HG03045 (cell line): ENCODE data around the gene CEP131.
"Not testable (repeated sequence)": the region's sequence is repeated elsewhere in the genome, so short reads cannot be mapped to it uniquely, and the experiment has no call there.

ENCODE experiments used
- ATAC-seq: cut with Tn5 transposase; IDR thresholded peaks from one replicate; pipeline ENCODE4 v1.9.1; 2021; ENCODE audit warnings: mild to moderate bottlenecking, moderate library complexity; ENCODE audit not compliant: unreplicated experiment

The CEP131 gene

GRCh38 chr17:81228834-81229665 is 6.3 kb upstream of the CEP131 start:
- ATAC-seq = no peak

- ATAC-seq = no peak
Observed at GRCh38 chr17:81228420-81228819, 5.7 kb upstream of the CEP131 start.

DNA sequence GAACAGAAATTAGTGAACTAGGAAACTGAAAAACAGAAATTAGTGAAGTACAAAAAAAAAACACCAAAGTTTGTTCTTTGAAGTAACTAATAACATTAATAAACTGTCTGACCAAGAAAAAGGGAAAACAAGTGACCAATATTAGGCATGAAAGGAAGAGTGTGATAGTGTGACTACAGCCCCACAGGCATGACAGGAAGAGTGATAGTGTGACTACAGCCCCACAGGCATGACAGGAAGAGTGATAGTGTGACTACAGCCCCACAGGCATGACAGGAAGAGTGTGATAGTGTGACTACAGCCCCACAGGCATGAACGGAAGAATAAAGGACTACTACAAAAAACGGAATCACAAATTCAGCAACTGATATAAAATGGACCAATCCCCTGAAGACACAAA is 4.9 kb upstream of the CEP131 start:
- not testable (repeated sequence) for ATAC-seq

- no peak for ATAC-seq
Observed at GRCh38 chr17:81223762-81224130, 981 bp upstream of the CEP131 start.

DNA sequence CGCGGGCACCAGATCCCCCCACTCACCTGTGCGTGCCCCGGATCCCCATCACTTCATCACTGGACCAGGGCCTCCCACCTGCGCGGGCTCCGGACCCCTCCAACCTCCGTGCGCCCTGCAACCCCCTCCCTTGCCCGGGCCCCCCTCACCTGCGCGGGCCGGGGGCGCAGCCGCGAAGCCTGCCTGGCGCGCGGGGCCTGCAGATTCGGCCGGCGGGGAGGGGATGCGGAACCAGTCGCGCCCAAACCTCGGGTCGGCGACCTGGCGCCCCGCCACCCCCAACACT is 202 bp downstream of the CEP131 start:
- ATAC-seq = no peak

DNA sequence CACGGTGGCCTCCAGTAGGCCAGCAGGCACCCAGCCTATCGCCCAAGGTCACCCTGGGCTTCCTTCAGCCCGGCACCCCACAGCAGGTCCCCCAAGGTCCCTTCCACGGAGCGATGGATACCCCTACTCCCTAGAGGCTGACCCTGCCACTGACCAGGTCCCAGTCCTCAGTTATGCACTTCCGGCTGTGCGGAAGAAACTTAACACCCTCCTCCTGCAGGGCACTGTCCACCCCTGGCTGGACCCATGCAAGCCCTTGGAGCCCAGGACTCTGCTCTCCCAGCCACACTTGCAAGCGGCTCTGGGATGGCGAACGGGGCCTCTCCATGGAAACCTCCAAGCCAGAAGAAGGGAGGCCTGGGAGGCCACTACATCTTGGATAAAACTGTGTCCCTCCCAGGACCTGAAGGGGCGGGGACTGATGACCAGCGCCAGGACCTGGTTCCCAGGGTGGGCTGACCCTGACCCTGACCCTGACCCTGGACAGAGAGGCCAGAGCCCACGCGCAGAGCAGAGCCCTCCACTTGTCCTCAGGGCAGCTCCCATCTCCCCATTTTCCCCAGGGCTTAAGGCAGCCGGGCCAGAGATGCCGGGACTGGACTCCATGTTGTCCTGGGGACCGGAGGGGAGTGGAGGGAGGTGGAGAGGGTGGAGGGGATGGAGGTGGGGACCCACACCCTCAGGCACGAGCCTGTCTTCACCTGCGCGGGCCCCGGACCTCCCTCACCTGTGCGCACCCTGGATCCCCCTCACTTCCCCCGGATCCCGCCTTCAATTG is 734 bp downstream of the CEP131 start:
- no peak for ATAC-seq

DNA sequence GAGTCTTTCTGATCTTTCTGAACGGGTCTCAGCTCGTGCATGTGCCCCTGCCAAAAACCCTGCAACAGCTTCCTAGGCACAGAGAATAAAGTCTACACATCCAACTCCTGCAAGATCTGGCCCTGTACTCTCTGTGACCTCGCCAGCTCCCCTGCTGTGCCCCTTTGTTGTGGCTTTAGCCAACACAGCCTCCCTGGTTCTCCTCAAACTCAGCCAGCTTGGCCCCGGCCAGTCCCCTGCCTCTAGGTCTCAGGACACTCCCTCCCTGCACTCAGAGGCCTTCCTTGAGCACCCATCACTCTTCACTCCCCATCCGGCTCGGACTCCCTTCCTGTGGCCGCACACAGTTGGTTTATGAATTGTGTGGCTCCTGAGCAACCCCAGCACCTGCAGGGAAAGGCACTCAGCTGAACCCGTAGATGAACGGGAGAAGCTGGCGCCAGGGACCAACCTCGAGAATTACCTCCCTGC is 1.4 kb downstream of the CEP131 start:
- ATAC-seq = no peak

- ATAC-seq = no peak
Observed at GRCh38 chr17:81219476-81220180, 3.1 kb downstream of the CEP131 start.

GRCh38 chr17:81218991-81219390 is 3.8 kb downstream of the CEP131 start:
- ATAC-seq = no peak

- ATAC-seq = no peak
Observed at GRCh38 chr17:81218459-81218858, 4.3 kb downstream of the CEP131 start.

DNA sequence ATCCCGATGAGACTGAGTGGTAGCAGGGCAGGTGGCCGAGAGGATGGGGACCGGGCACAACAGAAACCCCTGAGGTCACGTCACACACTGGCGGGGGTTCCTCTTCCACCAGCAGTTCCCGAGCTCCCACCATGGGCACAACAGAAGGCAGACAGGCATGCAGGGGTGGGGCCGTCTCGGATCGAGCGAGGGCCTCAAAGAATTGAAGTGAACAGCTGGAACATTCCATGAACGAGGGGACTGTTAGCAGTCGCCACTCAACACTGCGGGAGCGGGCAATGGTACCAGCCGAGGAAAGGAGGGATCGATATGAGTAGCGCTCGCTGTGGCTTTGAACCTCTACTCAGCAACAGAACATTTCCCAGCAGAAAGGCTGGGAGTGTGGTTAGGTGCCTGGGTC is 5.3 kb downstream of the CEP131 start:
- no peak for ATAC-seq

- ATAC-seq = no peak
Observed at GRCh38 chr17:81213978-81214377, 8.8 kb downstream of the CEP131 start.

DNA sequence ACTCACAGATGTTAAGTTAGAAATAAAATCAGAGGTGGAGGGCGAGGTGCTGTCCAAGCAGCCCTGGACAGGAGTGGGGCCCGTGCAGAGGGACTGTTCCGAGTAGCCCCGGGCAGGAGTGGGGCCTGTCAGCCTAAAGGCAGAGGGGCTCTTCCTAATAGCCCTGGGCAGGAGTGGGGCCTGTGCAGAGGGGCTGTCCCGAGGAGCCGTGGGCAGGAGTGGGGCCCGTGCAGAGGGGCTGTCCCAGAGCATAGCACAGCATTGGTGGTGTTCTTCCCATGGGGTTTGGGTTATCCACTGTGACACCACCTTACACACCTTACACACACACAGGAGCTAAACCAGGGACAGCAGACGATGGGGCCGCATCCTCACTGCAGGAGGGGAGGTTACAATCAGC is 10.4 kb downstream of the CEP131 start:
- no peak for ATAC-seq

DNA sequence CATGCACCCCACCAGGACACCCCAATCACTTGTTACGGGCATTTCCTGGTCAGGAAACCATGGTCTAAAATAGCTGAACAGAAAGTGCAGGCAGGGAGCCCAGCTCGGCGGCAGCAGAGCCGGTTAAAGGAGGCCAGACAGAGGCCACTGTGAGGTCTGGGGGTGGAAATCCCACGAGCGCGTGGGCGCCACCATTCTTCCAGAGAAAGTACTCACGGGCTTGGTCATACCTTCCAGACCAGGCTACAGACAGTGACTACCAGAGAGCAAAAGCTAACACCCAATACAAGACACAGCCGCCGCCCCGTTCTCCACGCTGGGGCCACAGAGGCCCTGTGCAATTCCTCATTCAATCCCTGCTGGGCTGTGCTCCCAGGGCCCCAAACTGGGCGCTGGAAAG is 11.9 kb downstream of the CEP131 start:
- ATAC-seq = no peak

DNA sequence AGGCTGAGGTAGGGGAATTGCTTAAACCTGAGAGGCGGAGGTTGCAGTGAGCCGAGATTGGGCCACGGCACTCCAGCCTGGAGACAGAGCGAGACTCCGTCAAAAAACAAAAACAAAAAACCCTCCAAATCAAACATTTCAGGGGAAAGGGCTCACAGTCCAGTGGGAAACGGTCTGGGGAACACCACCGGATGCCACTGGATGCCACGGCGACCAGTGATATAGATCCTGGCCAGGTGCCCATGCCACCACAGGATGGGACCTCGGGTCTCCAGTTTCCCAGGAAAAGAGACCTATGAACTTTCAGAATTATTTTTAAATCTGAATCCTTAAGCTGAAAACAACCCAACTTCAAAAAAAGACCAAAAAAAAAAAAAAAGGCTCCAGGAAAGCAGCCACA is 12.3 kb downstream of the CEP131 start:
- ATAC-seq = no peak

DNA sequence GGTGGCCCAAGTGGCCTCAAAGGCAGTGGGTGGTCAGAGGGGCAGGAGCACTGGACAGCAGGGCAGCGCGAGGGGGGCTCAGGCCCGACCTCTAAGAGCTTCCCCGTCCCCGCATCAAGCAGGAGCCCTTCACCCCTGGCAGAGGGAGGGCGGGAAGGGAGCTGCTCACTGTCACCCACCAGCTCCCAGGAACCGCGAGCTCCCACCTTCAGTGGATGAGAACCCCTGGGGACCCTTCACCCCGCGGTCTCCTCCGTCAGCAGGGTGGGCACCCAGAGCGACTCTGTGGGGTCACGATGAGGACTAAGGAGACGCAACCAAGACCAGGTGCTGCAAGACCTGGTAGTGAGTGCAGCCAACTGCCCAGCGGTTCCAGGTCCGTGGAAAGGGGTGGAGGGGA is 13.6 kb downstream of the CEP131 start:
- no peak for ATAC-seq

DNA sequence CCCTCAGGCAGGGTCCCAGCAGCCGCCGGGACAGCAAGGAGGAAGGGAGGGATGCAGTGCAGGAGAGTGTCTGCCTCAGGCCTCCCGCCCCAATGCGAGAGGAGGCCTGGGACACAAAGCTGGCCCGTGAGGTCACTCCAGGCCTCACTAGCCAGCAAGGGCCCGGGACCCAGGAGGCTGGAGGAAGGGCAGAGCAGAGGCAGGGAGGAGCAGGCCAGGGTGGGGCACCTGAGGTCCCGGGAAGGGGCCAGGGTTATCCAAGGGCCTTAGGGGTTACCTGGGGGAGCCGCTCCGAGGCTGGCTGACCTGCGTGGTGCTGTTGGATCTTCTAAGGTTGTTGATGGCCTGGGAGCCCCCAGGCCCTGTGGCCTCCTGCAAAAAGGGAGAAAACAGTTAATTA is 14.1 kb downstream of the CEP131 start:
- ATAC-seq = no peak

GRCh38 chr17:81207610-81208581 is 14.9 kb downstream of the CEP131 start:
- ATAC-seq = no peak

GRCh38 chr17:81206657-81207056 is 16.1 kb downstream of the CEP131 start:
- ATAC-seq = no peak

GRCh38 chr17:81206166-81206565 is 16.6 kb downstream of the CEP131 start:
- ATAC-seq = no peak

DNA sequence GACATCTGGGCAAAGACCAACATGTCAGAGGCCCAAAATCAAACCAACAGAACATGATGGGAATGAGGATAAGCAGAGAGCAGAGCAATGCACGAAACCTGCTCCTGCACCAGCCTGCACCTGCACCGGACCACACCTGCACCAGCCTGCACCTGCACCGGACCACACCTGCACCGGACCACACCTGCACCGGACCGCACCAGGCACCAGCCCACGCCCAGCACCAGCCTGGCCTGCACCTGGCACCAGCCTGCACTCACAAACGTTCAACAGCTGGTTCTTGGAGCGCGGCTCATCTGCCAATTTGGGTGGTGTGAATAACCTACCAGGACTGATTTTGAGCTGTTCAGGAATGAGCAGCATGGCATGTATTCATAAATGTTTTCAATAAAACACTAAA is 18.2 kb downstream of the CEP131 start:
- ATAC-seq = no peak
